Prostate gland (tissue), 2 donors: ENCODE data around the gene LIM2.

ENCODE experiments used
- POLR2A ChIP-seq: fragments of 450-650 bp; IDR thresholded peaks from one replicate; pipeline ENCODE4 v1.6.1; 2016; ENCODE audit warnings: antibody characterized with exemption, mild to moderate bottlenecking
- TF ChIP-seq, protein P1 (sequence below), 4 experiments: fragments of 200-600 bp in 2 of 4; fragments of 450-650 bp in 2 of 4; sonication (generic) in 2 of 4; IDR thresholded peaks; 1 replicate in 3 of 4; 2 replicates in 1 of 4; pipeline ENCODE4 v1.5.1; 2016 to 2019; ENCODE audit warnings: antibody characterized with exemption in 4 of 4, mild to moderate bottlenecking in 2 of 4, moderate library complexity in 2 of 4

DNA sequence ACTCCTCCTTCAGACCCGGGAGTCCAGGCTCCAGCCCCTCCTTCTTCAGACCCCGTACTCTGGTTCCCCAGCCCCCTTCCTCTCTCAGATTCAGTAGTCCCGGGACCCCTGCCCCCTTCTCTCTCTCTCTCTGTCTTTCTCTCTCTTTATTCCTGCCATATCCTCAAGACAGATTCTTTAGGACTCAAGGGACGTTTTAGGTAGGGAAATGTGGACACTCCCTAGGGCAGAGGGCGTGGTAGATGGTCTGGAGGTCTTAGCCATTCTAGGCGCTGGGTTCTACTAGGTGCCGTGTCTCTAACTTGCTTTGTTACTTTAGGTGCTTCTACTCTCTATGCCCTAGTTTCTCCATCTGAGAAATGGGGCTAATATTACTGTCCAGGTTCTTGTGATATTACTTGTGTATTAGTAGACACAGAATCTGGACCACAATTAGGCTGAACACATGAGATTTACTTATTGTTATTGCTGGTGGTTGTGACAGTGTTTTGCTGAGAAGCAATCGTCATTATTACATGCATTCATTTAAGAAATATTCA lies 3.4 kb upstream of the LIM2 start:
- TF ChIP-seq, protein P1, sequence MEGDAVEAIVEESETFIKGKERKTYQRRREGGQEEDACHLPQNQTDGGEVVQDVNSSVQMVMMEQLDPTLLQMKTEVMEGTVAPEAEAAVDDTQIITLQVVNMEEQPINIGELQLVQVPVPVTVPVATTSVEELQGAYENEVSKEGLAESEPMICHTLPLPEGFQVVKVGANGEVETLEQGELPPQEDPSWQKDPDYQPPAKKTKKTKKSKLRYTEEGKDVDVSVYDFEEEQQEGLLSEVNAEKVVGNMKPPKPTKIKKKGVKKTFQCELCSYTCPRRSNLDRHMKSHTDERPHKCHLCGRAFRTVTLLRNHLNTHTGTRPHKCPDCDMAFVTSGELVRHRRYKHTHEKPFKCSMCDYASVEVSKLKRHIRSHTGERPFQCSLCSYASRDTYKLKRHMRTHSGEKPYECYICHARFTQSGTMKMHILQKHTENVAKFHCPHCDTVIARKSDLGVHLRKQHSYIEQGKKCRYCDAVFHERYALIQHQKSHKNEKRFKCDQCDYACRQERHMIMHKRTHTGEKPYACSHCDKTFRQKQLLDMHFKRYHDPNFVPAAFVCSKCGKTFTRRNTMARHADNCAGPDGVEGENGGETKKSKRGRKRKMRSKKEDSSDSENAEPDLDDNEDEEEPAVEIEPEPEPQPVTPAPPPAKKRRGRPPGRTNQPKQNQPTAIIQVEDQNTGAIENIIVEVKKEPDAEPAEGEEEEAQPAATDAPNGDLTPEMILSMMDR (IDR thresholded peaks at IDR 0.05) = no peak
- TF ChIP-seq POLR2A = no peak
